Right kidney (tissue), 1 donor: ENCODE results near the gene TMEM238L.
A peak's percentile ranks its signal among the peaks of the same experiment; 100 is the strongest.

Experiments
- DNase-seq: peaks from one replicate; pipeline ENCODE4 v3.0.0-alpha.2; 2016

TMEM238L gene

DNA sequence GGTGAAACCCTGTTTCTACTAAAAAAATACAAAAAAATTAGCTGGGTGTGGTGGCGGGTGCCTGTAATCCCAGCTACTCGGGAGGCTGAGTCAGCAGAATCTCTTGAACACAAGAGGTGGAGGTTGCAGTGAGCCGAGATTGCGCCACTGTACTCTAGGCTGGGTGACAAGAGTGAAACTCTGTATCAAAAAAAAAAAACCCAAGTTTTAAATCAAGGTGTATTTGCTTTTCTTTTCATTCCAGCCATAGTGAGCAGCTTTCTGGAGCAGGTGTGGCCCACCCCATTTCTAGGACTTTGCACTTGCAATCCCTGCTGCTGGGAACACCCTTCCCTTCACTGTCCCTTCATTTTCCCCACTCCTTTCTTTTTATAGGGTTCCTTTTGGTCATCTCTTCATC, 28.8 kb downstream of the TMEM238L start:
- DNase-seq = no peak

DNA sequence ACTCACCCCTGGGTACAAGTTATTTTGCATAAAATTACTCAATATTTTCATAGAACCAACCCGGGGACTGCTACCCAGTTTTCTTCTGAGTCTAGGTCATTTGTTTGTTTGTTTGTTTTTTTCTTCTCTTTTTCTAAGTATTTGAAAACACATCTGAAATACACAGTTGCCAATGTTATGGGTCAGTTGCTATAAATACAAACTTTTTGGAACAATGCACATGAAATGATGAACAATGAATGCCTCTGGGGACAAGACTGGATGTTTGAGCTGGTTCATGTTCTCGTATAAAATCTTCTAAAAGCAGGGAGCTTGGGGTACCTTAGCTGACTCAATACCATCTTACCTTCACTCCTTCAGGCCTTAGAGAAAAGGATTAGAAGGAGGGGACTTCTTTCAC, 30.5 kb downstream of the TMEM238L start:
- DNase-seq = no peak

GRCh38 chr17:10772425-10773380, 31.2 kb downstream of the TMEM238L start:
- no peak for DNase-seq

GRCh38 chr17:10771148-10771547, 32.8 kb downstream of the TMEM238L start:
- no peak for DNase-seq

DNA sequence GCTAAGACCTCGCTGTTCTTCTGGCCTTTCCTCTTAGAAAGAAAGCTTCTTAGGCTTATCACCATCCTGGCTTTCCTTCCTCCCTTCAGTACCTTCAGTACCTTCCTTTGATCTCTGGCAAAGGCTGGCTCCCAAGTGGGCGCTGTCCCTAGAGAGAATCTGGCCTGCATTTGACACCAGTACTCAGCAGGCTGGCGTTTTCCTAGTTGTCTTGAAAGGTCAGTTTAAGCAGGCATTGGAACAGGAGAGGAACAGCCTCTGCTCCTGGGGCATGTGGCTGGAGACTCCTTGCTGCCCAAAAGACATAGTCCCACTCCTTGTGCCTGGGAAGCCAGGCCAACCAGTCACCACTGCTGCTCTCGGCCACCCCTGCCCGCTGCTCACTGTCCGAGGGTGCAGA, 34.1 kb downstream of the TMEM238L start:
- DNase-seq = no peak

DNA sequence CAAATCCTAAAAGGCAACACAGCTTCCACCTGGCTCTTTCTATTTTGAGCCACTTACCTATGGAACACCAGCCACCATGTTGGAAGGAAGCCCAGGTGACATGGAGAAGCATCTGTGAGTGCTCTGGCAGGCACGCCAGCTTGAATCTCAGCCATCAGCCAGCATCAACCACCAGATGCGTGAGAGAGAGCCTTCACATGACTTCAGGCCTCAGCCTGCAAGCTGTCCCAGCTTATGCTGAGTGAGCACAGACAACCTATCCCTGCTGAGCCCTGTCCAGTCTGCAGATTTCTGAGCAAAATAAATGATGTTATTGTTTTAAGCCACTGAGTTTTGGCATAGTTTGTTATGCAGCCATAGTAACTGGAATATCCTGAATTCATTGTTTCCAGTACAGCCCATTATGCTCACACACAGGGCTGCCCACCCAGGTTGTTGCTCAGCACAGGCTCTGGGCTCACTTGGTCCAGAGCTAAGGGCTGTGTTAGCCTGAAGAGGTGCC, 35.1 kb downstream of the TMEM238L start:
- no peak for DNase-seq

DNA sequence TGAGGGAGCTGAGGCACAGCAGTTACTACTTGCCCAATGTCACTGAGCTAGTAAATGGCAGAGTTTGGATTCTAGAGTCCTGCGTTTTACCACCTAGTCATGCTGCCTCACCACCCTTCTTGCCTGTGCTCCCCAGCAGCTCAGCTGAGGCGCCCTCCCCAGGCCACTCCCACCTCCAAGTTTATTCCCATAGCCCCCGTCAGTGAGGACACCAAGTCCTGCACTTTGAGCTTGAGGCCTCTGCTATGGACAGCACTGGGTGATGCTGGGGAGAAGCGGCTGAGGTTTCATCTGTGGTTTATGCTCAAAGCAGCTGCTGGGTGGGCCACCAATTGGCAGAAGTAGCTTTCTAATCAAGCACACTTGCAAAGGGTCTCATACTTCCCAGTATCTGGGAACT, 36.7 kb downstream of the TMEM238L start:
- no peak for DNase-seq

DNA sequence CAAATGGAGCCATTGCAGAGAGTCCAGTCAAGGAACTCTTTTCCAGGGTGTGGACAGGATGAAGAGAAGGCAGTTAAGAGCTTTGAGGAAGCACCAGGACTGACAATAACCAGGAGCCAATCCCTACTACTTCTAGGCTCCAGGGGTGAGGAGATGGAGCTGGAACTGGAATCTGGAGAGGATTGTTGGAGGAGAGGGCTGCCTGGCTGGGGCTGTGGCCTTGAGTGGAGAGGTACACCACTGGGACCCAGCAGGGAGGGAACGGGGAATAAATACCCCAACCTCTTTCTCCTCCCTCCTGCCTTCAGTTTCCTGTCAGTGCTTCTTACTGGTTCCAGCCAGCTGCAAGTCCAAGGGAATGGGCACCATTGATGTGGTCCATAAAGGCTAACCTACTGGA, 41.9 kb downstream of the TMEM238L start:
- DNase-seq = no peak

DNA sequence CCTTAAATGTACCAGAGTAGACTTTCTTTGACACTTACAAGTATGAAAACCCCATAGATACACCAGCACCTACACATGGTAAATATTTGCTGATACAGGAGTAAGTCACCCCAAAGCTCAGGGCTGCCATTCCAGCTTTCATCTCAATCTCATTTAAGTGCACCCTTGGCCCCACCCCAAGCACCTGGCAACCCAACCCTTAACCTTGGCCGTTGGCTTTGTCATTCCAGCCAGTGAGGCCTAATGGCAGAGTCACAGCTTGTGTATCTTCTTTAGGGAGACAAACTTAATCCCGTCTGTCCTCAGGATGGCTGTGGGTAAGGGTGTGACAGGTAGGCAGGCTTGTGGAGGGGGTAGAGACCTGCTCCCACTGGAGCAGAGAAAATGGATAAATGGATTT, 42.6 kb downstream of the TMEM238L start:
- no peak for DNase-seq

GRCh38 chr17:10758062-10758461, 45.8 kb downstream of the TMEM238L start:
- DNase-seq = no peak

GRCh38 chr17:10757647-10758046, 46.3 kb downstream of the TMEM238L start:
- no peak for DNase-seq

DNA sequence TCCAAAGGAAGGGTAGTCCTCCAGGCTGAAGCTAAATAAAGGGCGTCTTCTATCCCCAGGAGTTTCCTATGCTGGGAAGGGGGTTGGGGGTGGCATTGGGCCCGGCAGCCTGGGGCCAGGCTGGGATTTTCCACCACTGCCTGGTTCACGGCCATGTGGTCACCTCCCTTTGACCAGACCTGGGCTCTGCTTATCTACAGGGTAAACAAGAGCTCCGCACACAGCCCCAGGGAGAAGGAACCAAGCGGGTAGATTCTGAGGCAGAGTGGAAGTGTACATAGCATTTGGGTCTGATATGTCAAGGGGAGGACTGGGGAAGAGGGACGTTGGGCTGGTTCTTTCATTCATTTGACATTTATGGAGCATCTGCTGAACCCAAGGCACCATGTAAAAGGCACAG, 46.8 kb downstream of the TMEM238L start:
- DNase-seq = no peak

DNA sequence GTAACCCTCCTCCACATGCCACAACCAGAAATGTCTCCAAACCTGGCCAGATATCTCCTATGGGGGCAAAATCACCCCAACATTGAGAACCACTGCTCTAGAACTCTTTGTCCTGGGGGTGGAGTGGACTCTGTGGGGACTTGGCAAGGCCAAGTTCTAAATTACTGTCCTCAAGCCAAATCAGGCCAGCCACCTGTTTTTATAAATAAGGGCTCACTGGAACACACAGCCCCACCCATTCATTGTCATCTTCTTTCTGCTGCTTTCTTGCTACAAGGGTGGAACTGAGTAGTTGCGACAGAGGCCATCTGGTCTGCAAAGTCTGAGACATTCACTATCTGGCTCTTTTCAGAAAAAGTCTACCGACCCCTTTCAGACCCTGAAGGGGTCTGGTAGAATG, 47.3 kb downstream of the TMEM238L start:
- no peak for DNase-seq

DNA sequence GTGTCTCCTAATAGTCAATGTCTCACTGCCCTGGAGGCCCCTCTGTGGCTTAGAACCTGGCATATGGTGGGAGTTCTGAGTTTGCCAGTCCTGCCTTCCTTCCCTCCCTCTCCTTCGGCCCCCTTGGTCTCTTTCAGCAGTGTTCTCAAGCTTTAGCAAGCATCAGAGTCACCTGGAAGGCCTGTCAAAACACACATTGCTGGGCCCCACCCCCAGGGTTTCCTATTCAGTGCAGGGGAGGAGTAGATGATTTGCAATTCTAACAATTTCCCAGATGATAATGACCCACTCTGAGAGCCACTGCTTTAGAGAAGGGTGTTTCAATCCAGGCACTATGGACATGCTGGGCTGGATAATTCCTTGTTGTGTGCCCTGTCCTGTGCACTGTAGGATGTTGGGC, 47.7 kb downstream of the TMEM238L start:
- DNase-seq = no peak

DNA sequence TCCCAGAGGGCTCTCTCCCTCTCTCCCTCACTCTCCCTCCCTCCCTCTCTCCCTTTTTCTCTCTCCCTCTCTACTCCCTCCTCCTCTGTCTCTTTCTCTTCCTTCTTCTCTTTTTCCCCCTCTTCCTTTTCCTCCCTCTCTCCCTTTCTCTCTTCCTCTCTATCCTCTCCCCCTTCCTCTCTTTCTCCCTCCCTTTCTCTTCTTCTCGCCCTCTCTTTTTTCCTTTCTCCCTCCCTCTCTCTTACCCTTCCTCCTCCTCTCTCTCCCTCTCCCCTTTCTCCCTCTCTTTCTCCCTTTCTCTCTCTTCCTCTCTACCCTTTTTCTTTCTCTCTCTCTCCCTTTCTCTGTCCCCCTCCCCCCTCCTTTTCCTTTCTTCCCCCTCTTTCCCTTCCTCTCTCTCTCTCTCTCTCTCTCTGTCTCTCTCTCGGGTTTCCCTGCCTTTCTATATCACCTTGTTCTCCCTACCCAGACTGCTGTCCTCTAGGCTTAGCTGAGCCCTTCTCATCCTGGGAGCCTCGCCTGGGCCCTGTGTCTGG, 48.2 kb downstream of the TMEM238L start:
- DNase-seq = no peak

GRCh38 chr17:10754861-10755591, 48.9 kb downstream of the TMEM238L start:
- no peak for DNase-seq

GRCh38 chr17:10754109-10754508, 49.8 kb downstream of the TMEM238L start:
- DNase-seq = no peak

GRCh38 chr17:10752696-10753095, 51.2 kb downstream of the TMEM238L start:
- no peak for DNase-seq

DNA sequence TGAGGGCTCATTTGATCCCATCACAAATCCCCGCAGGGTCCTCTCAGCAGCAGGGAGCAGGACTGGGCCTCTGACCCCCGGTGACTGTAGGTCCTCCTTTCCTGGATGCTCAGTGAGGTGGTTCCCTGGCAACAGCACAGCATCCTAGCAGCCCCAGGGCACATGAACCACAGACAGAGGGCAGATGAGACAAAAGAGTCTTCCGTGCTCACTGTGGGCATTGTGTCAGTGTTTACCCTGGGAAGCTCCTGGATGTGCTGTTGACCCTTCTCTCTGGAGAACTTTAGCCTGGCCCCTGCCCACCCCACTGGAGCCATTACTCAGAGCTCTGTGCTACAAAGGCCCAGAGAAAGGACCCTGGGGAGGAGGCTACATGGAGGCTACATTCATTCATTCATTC, 52.3 kb downstream of the TMEM238L start:
- no peak for DNase-seq

DNA sequence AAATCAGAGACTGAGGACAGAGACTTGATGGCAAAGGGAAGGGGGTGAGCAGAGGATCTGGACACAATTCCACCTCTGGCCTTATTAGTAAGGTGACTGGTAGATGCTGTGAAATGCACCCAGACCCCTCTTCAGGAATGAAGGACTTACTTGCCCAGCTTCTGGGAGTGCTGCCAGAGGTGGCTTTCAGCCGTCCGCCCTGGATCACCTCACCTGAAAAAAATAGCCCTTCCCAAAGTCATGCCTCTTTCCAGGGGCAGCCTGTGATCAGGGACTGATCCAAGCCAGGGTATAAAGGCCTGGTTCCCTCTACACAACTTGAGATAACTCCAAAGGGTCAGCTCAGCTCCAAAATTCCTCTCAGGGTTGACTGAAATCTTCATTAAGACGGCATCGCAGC, 53.7 kb downstream of the TMEM238L start:
- no peak for DNase-seq

DNA sequence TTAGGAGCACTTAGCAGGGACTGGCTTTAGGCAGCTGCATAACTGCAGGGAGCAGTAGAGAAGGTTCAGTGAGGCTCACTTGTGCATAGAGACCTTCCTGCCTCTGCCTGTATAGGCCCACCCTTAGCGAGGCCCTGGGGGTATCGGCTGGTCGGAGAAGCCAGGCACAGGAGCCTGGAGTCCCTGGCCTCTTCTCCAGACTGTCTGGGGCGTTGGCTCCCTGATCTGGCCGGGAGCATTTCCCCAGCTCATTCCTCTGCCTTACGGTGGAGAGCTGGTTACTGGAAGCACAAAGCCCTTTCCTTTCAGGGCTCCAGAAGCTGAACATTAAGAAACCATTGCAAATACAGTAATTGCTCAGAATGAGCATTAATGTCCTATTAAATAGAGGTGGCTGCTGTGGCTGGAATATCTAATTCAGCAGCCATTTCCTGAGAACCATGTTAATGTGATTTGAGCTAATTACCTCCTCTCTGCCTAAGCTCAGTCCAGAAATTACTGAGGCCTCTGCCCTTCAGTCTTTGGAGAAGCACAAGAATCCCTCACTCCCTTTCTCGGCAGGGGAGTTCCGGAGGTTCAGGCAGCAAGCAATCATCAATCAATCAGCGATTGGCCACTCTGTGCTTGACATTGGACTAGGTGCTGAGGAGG, 55.2 kb downstream of the TMEM238L start:
- DNase-seq = peak; percentile 13

DNA sequence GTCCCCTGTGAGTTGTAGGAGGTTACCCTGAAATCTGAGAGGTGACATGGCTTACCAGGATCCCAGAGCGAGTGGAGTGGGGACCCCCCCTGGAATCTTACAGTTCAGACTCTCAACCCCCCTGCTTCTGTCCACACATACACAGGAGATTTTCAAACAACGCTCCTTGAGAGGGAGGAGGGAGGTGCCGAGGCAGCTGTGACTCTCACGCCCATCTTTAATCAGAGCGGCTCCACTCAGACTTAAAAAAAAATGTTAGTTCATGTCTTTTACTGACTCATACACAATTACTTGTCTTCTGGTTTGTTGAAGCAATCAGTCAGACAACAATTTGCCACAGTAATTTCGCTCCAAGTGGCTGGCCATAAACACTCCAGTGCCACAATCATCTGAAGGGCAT, 58.7 kb downstream of the TMEM238L start:
- DNase-seq = no peak
